Kidney (tissue), 14 donors: ENCODE results near the gene SNAP23. TPM values are rescaled to one million over a fixed set of nuclear protein-coding genes. Genes with fewer than 3 reads are reported as not detected.

Experiments used
- DNase-seq, 5 donors: peaks; one replicate each; pipeline ENCODE4 v3.0.0-alpha.2; 2013 to 2020
- FAIRE-seq: peaks from 2 replicates; lab custom pipeline; 2012; peaks lifted over from hg19 to GRCh38; lab: Jason Lieb, UNC
- H3K27ac ChIP-seq, 2 donors: one replicate each; pipeline ENCODE4 v1.7.0; 2013; ENCODE audit warnings: low read depth in 2 of 2, low read length in 2 of 2, inconsistent platforms in 1 of 2
- H3K27me3 ChIP-seq: one replicate; pipeline ENCODE4 v1.7.1; 2013; ENCODE audit warnings: low read length, inconsistent platforms; ENCODE audit not compliant: control insufficient read depth, insufficient read depth
- H3K36me3 ChIP-seq, 3 donors: one replicate each; pipeline versions ENCODE4 v1.7.0 to v1.7.1; 2013; ENCODE audit warnings: low read length in 3 of 3, control low read depth in 1 of 3, inconsistent platforms in 1 of 3; ENCODE audit not compliant: insufficient read depth in 3 of 3, control insufficient read depth in 2 of 3
- H3K4me1 ChIP-seq, 3 donors: one replicate each; pipeline versions ENCODE4 v1.7.0 to v1.7.1; 2013; ENCODE audit warnings: low read length in 3 of 3, inconsistent platforms in 1 of 3, low read depth in 1 of 3; ENCODE audit not compliant: control insufficient read depth in 2 of 3, insufficient read depth in 2 of 3
- H3K4me3 ChIP-seq, 3 donors: one replicate each; pipeline versions ENCODE4 v1.7.0 to v1.8.1; 2013; ENCODE audit warnings: low read length in 3 of 3, control low read depth in 1 of 3, inconsistent platforms in 1 of 3
- H3K9ac ChIP-seq, 3 donors: one replicate each; pipeline versions ENCODE4 v1.7.0 to v1.7.1; 2013; ENCODE audit warnings: low read length in 3 of 3, control low read depth in 1 of 3, inconsistent platforms in 1 of 3
- H3K9me3 ChIP-seq, 3 donors: one replicate each; pipeline versions ENCODE4 v1.7.0 to v1.7.1; 2013; ENCODE audit warnings: low read length in 3 of 3, control low read depth in 1 of 3, inconsistent platforms in 1 of 3; ENCODE audit not compliant: control insufficient read depth in 2 of 3, insufficient read depth in 1 of 3
- CTCF ChIP-seq: IDR thresholded peaks from 3 replicates; pipeline ENCODE4 v1.5.1; 2012; ENCODE audit warnings: mild to moderate bottlenecking, moderate library complexity, borderline replicate concordance; ENCODE audit not compliant: insufficient read depth; ENCODE audit errors: extremely low read depth
- intact Hi-C: fragments of 100-400 bp; cut with DNase I; formaldehyde crosslinking; loops from one replicate; pipeline ENCODE4 v1.11.1; 2022
- polyA plus RNA-seq: library from polyadenylated mRNA; stranded (reverse); fragments of 350-450 nt; fragmentation: Illumina TruSeq; extraction: RNeasy Lipid Tissue Mini Kit (QIAGEN cat#74804); gene quantifications from one replicate; pipeline ENCODE4 v1.2.3, GENCODE V29; 2014; ENCODE audit warnings: low read depth, low replicate concordance; ENCODE audit not compliant: insufficient read depth
- total RNA-seq: library from RNA; stranded (reverse); fragmentation: NEBNext Ultra II Directional; extraction: Animal tissue kit (Norgen Biotek cat#: 25700); gene quantifications from one replicate; pipeline ENCODE4 v1.2.1, GENCODE V29; 2021
- donor health status: control.
- donor health status: control.
- donor health status: control.
- donor health status: control.
- donor health status: control.
- donor health status: DM: yes; HTN: yes; CAD: no.
- donor health status: Normal renal cell carcinoma (clear cell type).

SNAP23 gene
- total and polyA plus RNA-seq, 2 donors from 2014 or later = 34.1 to 55.0 TPM

- no peak overlapping the region for H3K27ac ChIP-seq
- intact Hi-C loops = no loop called here
- DNase-seq = no peak
- TF ChIP-seq CTCF = no peak
- H3K36me3 ChIP-seq = peaks cover 0 to 19% (median 4%) of the 10 kb centered on the region in 3 donors
- H3K4me3 ChIP-seq = no peak overlapping the region
- H3K9ac ChIP-seq = no peak overlapping the region
- no peak for FAIRE-seq
- H3K27me3 ChIP-seq = no peaks in the 10 kb centered on the region
- no peaks in the 10 kb centered on the region for H3K9me3 ChIP-seq
- no peaks in the 10 kb centered on the region for H3K4me1 ChIP-seq
Measured at GRCh38 chr15:42528970-42529369, 33.5 kb downstream of the SNAP23 start.

- FAIRE-seq = no peak
- DNase-seq = no peak
- H3K4me1 ChIP-seq = no peaks in the 10 kb centered on the region
- H3K36me3 ChIP-seq = peaks cover 0 to 11% (median 4%) of the 10 kb centered on the region in 3 donors
- no peaks in the 10 kb centered on the region for H3K9me3 ChIP-seq
- H3K9ac ChIP-seq = no peak overlapping the region
- intact Hi-C loops = no loop called here
- no peak overlapping the region for H3K4me3 ChIP-seq
- H3K27me3 ChIP-seq = no peaks in the 10 kb centered on the region
- no peak for TF ChIP-seq CTCF
- no peak overlapping the region for H3K27ac ChIP-seq
Measured at GRCh38 chr15:42533246-42533645, 37.8 kb downstream of the SNAP23 start.

DNA sequence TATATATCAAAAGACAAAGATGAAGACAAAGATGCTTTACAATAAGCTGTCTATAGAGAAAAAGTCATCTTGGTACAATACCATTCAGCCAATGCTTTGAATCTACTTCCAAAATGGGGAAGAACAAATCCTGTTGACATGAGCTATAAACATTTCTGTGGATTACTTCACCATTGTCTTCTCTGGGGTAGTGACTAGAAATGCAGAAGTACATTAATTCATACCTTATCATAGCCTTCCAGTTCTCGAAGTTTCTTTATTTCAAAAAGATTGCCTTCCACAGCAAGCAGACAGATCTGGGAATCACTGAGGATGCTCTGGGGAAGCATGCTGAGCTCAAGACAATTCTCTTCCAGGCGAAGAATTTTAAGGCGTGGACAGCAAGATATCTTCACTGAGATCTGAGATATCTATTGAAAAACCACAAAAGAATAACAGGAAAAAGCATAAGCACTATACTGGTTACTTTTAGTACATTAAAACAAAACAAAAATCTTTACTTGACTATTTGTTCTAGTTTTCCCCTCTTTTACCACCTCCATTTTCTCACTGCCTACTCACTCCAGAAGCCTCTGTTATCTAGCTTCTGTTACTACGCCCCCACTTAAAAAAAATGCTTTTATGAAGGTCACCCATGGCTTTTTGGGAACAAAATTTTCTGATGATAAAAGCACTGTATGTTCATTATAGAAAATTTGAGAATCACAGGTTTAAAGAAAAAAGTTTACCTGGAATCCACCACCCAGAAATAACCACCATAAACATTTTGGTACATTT is 49.6 kb downstream of the SNAP23 start:
- H3K4me1 ChIP-seq = peaks cover 0 to 8% (median 8%) of the 10 kb centered on the region in 3 donors
- H3K27me3 ChIP-seq = no peaks in the 10 kb centered on the region
- DNase-seq = no peak
- H3K36me3 ChIP-seq = peaks cover 0 to 10% (median 4%) of the 10 kb centered on the region in 3 donors
- no peak overlapping the region for H3K9ac ChIP-seq
- no peak for FAIRE-seq
- TF ChIP-seq CTCF = no peak
- H3K4me3 ChIP-seq = no peak overlapping the region
- no peak overlapping the region for H3K27ac ChIP-seq
- intact Hi-C loops = no loop called here
- H3K9me3 ChIP-seq = no peaks in the 10 kb centered on the region
